ENCODE results near the gene MFSD11. TPM values are rescaled to one million over a fixed set of nuclear protein-coding genes. Genes with fewer than 3 reads are reported as not detected.
"Not testable (repeated sequence)": the region's sequence is repeated elsewhere in the genome, so short reads cannot be mapped to it uniquely, and the experiment has no call there.

The MFSD11 gene
- total RNA-seq, 1 experiment from 2014 or later, result 37.6 TPM

- peak; percentile 87 for DNase-seq (ENCODE audit: low read depth)
Observed at GRCh38 chr17:76726776-76727718, 10.9 kb upstream of the MFSD11 start, which contains the start of gene METTL23. METTL23 (plus strand) TSS chr17:76726839; CDS start chr17:76729711, 2,872 bp downstream.

DNA sequence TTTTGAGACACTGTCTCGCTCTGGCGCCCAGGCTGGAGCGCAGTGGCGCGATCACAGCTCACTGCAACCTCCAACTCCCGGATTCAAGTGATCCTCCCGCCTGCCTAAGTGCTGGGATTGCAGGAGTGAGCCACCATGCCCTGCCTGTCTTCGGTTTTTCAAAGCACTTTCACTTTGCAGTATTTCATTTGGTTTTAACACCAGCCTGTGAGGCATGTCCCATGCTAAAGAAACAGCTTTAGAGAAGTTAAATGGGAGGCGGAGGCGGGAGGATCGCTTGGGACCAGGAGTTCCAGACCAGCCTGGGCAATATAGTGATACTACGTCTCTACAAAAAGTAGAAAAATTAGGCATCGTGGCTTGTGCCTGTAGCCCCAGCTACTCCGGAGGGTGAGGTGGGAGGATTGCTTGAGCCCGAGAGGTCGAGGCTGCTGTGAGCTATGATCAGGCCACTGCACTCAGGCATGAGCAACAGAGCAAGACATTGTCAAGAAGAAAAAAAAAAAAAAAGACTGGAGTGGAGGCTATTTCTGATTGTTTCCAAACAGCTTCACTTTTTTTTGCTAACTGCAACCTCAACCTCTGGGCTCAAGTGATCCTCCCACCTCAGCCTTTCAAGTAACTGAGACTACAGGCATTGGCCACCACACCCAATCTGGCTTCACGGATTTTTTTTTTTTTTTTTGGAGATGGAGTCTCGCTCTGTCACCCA, 10.0 kb upstream of the MFSD11 start:
- DNase-seq (ENCODE audit: low read depth), result peak; percentile 40

GRCh38 chr17:76731800-76732733, 5.9 kb upstream of the MFSD11 start:
- not testable (repeated sequence) for DNase-seq (ENCODE audit: low read depth)

DNA sequence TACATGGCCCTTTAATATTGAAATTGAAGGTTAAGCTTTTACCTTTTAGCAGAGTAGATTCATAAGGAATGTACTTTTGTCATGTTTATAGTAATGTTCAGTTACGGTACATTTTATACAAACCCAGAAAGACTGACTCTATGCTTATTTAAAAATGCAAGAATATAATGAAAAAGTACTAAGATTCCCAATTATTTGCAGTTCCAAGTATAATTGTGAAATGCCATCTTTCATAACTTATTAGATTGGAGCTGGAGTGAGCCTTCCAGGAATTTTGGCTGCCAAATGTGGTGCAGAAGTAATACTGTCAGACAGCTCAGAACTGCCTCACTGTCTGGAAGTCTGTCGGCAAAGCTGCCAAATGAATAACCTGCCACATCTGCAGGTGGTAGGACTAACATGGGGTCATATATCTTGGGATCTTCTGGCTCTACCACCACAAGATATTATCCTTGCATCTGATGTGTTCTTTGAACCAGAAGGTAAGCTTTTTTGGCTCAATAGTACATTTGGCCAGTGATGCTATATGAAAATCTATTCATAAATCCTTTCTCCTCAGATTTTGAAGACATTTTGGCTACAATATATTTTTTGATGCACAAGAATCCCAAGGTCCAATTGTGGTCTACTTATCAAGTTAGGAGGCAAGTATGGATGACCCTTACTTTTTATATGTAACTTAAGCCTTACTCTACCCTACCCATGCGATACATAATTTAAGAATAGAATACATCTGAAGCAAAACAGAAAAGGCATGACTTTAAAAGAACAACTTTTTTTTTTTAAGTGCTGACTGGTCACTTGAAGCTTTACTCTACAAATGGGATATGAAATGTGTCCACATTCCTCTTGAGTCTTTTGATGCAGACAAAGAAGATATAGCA, 4.9 kb upstream of the MFSD11 start:
- DNase-seq (ENCODE audit: low read depth), result no peak

- no peak for DNase-seq (ENCODE audit: low read depth)
Observed at GRCh38 chr17:76733618-76733957, 4.3 kb upstream of the MFSD11 start.

DNA sequence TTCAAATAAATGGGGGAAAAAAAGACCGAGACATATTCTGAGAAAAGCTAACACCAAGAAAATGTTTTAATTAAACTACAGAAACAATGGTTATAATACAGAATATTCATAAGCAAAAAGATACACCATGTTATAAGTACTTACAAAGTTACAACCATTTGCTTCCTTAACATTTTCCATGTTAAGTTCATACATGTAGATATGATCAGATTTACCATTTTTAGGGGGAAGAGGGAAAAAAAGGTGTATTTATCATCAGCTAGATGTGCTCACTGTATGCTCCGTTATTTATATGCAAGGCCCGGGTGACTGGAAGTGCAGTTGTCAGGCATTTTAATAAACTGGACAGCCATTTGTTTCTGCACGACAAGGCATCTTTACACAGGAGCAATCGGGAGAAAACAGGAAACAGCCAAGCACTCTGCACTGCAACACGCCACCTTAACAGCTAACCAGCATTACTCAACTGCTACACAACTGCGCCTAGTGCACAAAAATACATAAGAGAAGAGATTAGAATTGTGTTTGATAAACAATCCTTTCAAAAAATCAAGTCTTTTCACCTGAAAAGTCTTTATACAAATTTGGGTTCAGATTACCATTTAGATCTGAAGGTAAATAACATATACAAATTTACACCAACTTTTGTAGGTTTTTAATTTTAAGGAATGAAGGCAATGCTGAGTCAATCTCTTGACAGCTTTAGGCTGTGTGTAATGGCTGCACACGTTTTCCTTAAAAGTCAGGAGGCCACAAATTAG, 3.7 kb upstream of the MFSD11 start:
- DNase-seq (ENCODE audit: low read depth), result no peak

DNA sequence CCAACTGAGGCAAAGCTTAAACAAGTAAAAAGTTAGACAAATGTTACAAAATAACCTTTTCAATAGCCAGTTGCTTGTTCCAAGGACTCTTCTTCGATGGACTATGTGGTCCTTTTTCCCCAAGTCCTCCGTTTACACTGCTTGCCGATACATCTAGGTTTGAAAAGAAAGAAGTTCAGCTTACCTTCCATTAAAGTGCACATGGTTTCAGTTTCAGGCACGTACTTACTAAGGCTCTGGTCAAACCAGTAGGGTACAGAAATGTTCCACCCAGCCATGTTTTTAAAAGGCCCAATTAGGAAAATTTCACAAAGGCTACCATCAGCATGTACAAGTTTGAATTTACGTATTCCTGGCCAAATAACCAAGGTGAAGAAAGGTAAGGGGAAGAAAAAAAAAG, 2.9 kb upstream of the MFSD11 start:
- peak; percentile 27 for DNase-seq (ENCODE audit: low read depth)

GRCh38 chr17:76735586-76736348, 2.2 kb upstream of the MFSD11 start:
- DNase-seq (ENCODE audit: low read depth), result no peak

DNA sequence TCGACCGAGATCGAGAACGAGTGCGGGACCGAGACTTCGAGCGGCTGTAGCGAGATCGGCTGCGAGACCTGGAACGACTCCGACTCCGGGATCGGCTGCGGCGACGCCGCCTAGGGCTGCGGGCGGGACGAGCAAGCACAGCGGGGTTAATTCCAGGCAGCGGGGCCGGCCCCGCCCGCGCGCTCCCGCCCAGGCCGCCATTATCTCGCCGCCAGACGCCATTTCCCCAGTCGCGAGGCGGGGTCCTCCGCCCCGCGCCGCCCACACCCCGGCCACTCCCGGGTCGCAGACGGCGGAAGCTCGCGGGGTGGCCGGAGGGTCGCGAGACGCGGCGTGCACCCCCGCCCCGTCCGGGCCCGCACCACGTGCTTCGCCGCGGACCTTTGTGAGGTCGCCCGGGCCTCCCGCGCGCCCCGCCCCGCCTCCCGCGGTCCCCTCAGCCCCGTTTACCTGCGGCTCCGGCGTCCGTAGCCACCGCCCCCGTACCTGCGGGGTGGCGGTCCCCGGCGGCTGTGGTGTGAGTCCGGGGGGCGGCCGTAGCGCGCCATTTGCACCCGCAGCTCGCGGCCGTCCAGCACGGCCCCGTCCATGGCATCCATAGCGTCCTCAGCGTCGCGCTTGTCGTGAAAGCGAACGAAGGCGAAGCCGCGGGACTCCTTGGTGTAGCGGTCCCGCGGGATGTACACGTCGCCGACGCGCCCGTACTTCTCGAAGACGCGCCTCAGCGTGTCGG, 1.4 kb upstream of the MFSD11 start:
- DNase-seq (ENCODE audit: low read depth), result peak; percentile 60

GRCh38 chr17:76737082-76737675, 740 bp upstream of the MFSD11 start, which contains the start of gene SRSF2:
SRSF2 (minus strand) TSS chr17:76737331; CDS start chr17:76737160, 171 bp downstream.
- peak; percentile 99 for DNase-seq (ENCODE audit: low read depth)

DNA sequence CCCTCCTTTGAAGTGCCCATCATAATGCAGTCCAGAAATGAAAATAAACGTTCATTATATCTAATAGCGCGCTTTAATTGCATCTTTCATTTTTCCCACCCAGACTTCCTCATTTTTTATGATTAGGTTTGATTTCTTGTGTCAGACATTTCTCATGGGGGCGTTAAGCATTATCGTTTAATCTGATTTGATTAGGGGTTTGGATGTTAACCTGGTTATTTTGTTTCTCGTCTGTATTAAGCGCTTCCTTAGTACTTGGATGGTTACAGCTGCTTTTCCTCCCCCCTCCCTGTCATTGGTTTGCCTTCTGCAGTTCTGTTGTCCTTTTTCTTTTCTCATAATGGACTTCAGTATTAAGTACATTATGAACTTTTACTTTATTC, 540 bp downstream of the MFSD11 start:
- no peak for DNase-seq (ENCODE audit: low read depth)

DNA sequence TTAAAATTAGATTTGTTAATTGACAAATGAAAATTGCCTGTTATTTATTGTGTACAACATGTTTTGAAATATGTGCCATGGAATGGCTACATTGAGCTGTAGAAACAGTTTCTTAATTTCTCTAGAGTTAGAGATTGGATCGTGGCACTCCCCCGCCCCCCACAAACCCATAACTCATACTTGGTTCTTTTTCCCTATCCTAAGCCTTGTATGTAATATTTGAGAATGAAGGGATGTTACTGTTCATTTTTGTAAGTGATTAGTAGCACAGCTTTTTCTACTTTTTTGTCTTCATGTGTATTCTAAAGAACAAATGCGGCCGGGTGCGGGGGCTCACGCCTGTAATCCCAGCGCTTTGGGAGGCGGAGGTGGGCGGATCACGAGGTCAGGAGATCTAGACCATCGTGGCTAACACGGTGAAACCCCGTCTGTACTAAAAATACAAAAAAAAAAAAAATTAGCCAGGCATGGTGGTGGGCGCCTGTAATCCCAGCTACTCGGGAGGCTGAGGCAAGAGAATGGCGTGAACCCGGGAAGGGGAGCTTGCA, 1.7 kb downstream of the MFSD11 start:
- not testable (repeated sequence) for DNase-seq (ENCODE audit: low read depth)

DNA sequence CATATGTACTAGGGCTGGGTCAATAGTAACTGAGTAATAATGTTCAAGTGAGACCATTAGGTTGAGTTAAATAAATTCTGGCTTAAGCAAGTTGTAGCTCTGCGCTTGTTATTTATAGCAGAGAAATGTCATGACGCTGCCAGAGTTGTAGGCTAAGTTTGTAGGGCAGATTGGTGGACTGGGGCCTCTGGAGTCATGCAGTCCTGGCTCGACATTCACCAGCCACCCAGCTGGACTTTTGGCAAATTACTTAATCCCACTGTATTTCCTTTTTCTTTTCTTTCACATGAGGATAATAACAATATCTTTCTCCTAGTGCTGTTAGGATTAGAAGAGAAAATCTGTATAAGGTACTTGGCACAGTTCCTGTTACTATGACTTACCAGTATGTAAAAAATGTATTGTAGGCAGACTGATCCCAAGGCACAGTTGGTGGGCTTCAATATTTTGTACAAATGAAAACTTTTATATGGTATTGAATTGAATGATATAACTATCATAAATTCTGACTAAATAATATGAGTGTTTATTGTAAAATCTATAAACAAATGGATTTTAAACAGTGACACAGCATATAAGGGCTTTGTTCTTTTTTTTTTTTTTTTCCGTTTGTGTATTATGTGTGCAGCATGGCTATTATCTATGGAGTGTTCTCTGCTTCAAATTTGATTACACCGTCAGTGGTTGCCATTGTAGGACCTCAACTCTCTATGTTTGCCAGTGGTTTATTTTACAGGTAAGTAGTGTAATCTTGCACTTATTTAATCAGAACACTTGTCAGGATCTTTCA, 2.6 kb downstream of the MFSD11 start:
- DNase-seq (ENCODE audit: low read depth), result no peak

DNA sequence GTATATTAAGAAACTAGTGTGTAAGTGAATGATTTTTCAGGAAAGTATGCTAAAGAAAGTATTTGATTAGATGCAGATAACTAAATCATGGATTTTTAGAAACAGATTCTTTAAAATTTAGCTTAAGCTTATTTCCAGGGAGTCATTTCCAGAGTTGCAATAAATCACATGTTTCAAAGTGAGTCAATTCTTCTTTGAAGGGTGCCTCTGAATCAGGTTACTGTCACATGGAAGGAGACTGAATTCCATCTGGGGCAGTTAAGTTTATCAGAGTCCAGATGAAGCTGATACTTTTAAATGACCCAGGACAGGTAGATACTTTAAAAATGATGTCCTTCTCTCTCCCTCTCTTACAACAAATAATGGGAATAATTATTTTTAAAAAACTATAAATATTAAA, 5.0 kb downstream of the MFSD11 start:
- no peak for DNase-seq (ENCODE audit: low read depth)

- DNase-seq (ENCODE audit: low read depth), result no peak
Observed at GRCh38 chr17:76744747-76745146, 6.8 kb downstream of the MFSD11 start.

GRCh38 chr17:76745785-76746184, 7.9 kb downstream of the MFSD11 start:
- DNase-seq (ENCODE audit: low read depth), result not testable (repeated sequence)
